ENCODE data around the gene PEPD.

PEPD gene

DNA sequence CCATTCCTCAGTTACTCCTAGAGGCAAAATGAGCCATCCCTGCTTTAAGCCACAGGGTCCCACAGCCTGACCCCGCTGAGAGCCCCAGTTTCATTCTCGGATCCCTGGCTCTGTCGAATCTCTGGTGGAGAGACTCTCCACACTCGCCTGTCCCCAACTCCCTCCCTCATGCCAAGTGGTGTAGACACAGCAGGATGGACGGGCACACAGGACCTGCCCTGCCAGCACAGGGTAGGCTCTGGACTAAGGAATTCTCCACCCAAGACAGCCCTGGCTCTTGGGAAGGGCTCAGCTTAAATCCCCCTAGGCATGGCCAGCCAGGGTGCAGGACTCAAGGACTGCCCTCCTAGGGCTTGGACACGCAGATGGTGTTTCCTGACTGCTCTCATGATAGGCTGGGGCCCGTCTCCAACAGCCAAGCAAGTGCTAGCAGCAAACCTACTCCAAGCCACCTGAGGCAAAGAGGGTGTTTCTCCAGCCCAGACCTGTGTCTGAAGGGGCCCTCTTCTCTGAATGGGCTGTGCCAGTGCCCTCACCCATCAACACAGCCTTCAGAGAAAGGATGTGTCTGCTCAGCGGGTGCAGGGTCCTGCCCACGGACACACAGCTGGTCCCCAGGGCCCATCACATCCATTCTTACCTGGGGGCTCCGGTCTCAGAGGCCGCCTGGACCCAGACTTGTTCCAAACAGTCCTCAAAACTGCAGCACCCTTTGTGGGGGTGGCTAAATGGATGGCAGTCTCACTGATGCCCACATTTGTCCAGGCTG, 65.3 kb downstream of the PEPD start:
- Histone ChIP-seq H3K4me1 (ENCODE audit: control insufficient read depth, insufficient read depth, low read depth, low read length) (peaks cover 3% of the 10 kb centered on the region), H3K79me1 (replicated peaks; ENCODE audit: low read length, poor library complexity, severe bottlenecking) (no peaks in the 10 kb centered on the region), H3K9ac (ENCODE audit: low read length) (no peak overlapping the region), H3K18ac (ENCODE audit: low read depth in 1 of 2, low read length in 2 of 2) (no peak overlapping the region), H2AFZ (ENCODE audit: low read depth, low read length) (no peak overlapping the region), H2BK120ac (ENCODE audit: low read depth, low read length) (no peak overlapping the region), H4K91ac (ENCODE audit: low read length) (no peak overlapping the region), H3K4me3 (ENCODE audit: insufficient read depth in 1 of 2, low read depth in 1 of 2, low read length in 2 of 2) (no peak overlapping the region), H2BK15ac (ENCODE audit: low read depth, poor library complexity, severe bottlenecking) (no peak overlapping the region), H2BK5ac (ENCODE audit: low read depth, low read length, poor library complexity, severe bottlenecking) (no peak overlapping the region), H3K23ac (ENCODE audit: low read length in 2 of 2) (no peak overlapping the region), H3K9me3 (ENCODE audit: control insufficient read depth, low read length) (no peaks in the 10 kb centered on the region), H4K8ac (ENCODE audit: low read length) (no peak overlapping the region), H3K36me3 (ENCODE audit: control insufficient read depth in 1 of 2, insufficient read depth in 2 of 2, low read depth in 1 of 2, low read length in 2 of 2) (peaks cover 15 to 26% of the 10 kb centered on the region in 2 experiments), H3K27me3 (ENCODE audit: control insufficient read depth in 1 of 2, insufficient read depth in 1 of 2, low read length in 2 of 2) (no peaks in the 10 kb centered on the region), H3K4me2 (ENCODE audit: low read length, poor library complexity, severe bottlenecking) (no peak overlapping the region), H2AK5ac (ENCODE audit: low read length, severe bottlenecking) (no peak overlapping the region), H3K4ac (ENCODE audit: low read depth in 1 of 2, low read length in 2 of 2) (no peak overlapping the region), H3K27ac (ENCODE audit: low read length, poor library complexity, severe bottlenecking) (no peak overlapping the region), H2BK12ac (ENCODE audit: low read length in 2 of 2) (no peak overlapping the region), H3K14ac (ENCODE audit: low read length in 2 of 2) (no peak overlapping the region)
- 91% methylated on average over 11 of the region's 11 CpGs for WGBS
- no peak for DNase-seq

DNA sequence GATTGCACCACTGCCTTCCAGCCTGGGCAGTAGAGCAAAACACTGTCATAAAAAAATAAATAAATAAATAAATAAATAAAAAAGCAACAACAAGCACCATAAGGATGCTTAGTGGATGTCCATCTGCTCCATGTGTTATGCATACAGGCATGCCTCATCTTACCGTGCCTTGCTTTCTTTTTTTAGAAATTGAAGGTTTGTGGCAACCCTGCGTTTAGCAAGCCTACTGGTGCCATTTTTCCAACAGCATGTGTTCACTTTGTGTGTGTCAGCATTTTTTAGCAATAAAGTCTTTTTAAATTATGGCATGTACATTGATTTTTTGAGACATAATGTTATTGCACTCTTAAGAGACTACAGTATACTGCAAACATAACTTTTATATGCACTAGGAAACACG, 68.3 kb downstream of the PEPD start:
- H3K4me1 ChIP-seq (ENCODE audit: control insufficient read depth, insufficient read depth, low read depth, low read length), result peaks cover 3% of the 10 kb centered on the region
- H3K9ac ChIP-seq (ENCODE audit: low read length), result no peak overlapping the region
- no peak overlapping the region for H3K23ac ChIP-seq (ENCODE audit: low read length in 2 of 2)
- H3K4ac ChIP-seq (ENCODE audit: low read depth in 1 of 2, low read length in 2 of 2), result no peak overlapping the region
- H2BK12ac ChIP-seq (ENCODE audit: low read length in 2 of 2), result no peak overlapping the region
- no peaks in the 10 kb centered on the region for H3K27me3 ChIP-seq (ENCODE audit: control insufficient read depth in 1 of 2, insufficient read depth in 1 of 2, low read length in 2 of 2)
- no peaks in the 10 kb centered on the region for H3K9me3 ChIP-seq (ENCODE audit: control insufficient read depth, low read length)
- H2BK5ac ChIP-seq (ENCODE audit: low read depth, low read length, poor library complexity, severe bottlenecking), result no peak overlapping the region
- H2AK5ac ChIP-seq (ENCODE audit: low read length, severe bottlenecking), result no peak overlapping the region
- H2AFZ ChIP-seq (ENCODE audit: low read depth, low read length), result no peak overlapping the region
- no peak overlapping the region for H4K8ac ChIP-seq (ENCODE audit: low read length)
- no peak overlapping the region for H4K91ac ChIP-seq (ENCODE audit: low read length)
- no peaks in the 10 kb centered on the region for H3K79me1 ChIP-seq (replicated peaks; ENCODE audit: low read length, poor library complexity, severe bottlenecking)
- no peak for DNase-seq
- H3K36me3 ChIP-seq (ENCODE audit: control insufficient read depth in 1 of 2, insufficient read depth in 2 of 2, low read depth in 1 of 2, low read length in 2 of 2), result peaks cover 15 to 26% of the 10 kb centered on the region in 2 experiments
- no peak overlapping the region for H2BK120ac ChIP-seq (ENCODE audit: low read depth, low read length)
- H3K18ac ChIP-seq (ENCODE audit: low read depth in 1 of 2, low read length in 2 of 2), result no peak overlapping the region
- H2BK15ac ChIP-seq (ENCODE audit: low read depth, poor library complexity, severe bottlenecking), result no peak overlapping the region
- H3K4me3 ChIP-seq (ENCODE audit: insufficient read depth in 1 of 2, low read depth in 1 of 2, low read length in 2 of 2), result no peak overlapping the region
- no peak overlapping the region for H3K4me2 ChIP-seq (ENCODE audit: low read length, poor library complexity, severe bottlenecking)
- no peak overlapping the region for H3K14ac ChIP-seq (ENCODE audit: low read length in 2 of 2)
- WGBS, result 98% methylated on average over 3 of the region's 3 CpGs
- no peak overlapping the region for H3K27ac ChIP-seq (ENCODE audit: low read length, poor library complexity, severe bottlenecking)

DNA sequence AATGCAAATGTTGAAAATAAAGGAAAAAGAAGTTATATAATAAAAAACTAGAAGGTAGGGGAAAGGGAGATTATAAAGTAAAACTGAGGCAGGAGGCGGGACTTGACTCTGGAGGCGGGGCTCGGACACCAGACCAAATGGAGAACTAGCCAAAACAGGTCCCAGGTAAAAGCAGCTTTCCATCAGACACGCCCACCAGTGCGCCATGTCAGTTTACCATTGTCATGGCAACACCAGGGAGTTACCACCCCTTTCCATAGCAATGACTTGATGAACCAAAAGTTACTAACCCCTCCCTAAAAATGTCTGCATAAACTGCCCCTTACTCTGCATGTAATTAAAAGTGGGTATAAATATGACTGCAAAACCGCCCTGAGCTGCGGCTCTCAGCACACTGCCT, 70.9 kb downstream of the PEPD start:
- no peak overlapping the region for H3K4ac ChIP-seq (ENCODE audit: low read depth in 1 of 2, low read length in 2 of 2)
- H3K23ac ChIP-seq (ENCODE audit: low read length in 2 of 2), result no peak overlapping the region
- H2BK120ac ChIP-seq (ENCODE audit: low read depth, low read length), result no peak overlapping the region
- no peaks in the 10 kb centered on the region for H3K4me1 ChIP-seq (ENCODE audit: control insufficient read depth, insufficient read depth, low read depth, low read length)
- H3K9me3 ChIP-seq (ENCODE audit: control insufficient read depth, low read length), result no peaks in the 10 kb centered on the region
- no peak overlapping the region for H2BK15ac ChIP-seq (ENCODE audit: low read depth, poor library complexity, severe bottlenecking)
- H4K91ac ChIP-seq (ENCODE audit: low read length), result no peak overlapping the region
- no peak overlapping the region for H3K18ac ChIP-seq (ENCODE audit: low read depth in 1 of 2, low read length in 2 of 2)
- DNase-seq, result no peak
- H3K36me3 ChIP-seq (ENCODE audit: control insufficient read depth in 1 of 2, insufficient read depth in 2 of 2, low read depth in 1 of 2, low read length in 2 of 2), result peaks cover 10 to 32% of the 10 kb centered on the region in 2 experiments
- H3K27ac ChIP-seq (ENCODE audit: low read length, poor library complexity, severe bottlenecking), result no peak overlapping the region
- WGBS, result 81% methylated on average over 7 of the region's 7 CpGs
- no peak overlapping the region for H2BK12ac ChIP-seq (ENCODE audit: low read length in 2 of 2)
- H3K14ac ChIP-seq (ENCODE audit: low read length in 2 of 2), result no peak overlapping the region
- H3K4me3 ChIP-seq (ENCODE audit: insufficient read depth in 1 of 2, low read depth in 1 of 2, low read length in 2 of 2), result no peak overlapping the region
- H4K8ac ChIP-seq (ENCODE audit: low read length), result no peak overlapping the region
- H3K9ac ChIP-seq (ENCODE audit: low read length), result no peak overlapping the region
- no peaks in the 10 kb centered on the region for H3K27me3 ChIP-seq (ENCODE audit: control insufficient read depth in 1 of 2, insufficient read depth in 1 of 2, low read length in 2 of 2)
- H3K4me2 ChIP-seq (ENCODE audit: low read length, poor library complexity, severe bottlenecking), result no peak overlapping the region
- no peak overlapping the region for H2BK5ac ChIP-seq (ENCODE audit: low read depth, low read length, poor library complexity, severe bottlenecking)
- H2AFZ ChIP-seq (ENCODE audit: low read depth, low read length), result no peak overlapping the region
- H3K79me1 ChIP-seq (replicated peaks; ENCODE audit: low read length, poor library complexity, severe bottlenecking), result no peaks in the 10 kb centered on the region
- no peak overlapping the region for H2AK5ac ChIP-seq (ENCODE audit: low read length, severe bottlenecking)

DNA sequence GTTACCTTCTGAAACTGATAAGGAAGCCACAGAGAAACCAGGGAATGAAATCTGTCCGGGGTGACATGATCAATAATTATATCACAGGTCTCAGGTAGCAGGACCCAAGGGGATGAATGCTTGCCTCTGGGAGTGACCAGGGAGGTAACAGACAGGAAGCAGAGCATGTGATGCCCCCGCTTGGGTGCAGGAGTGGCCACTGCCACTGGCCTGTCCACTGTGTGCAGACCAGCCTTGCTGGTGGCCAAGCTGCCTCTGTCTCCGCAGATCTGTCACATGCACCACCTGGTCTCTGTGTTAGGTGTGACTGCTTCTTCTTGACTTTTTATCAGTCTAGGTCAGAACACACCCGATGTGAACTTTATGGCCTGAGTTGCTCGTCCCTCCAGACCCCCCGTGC, 71.8 kb downstream of the PEPD start:
- Histone ChIP-seq H2AFZ (ENCODE audit: low read depth, low read length) (no peak overlapping the region), H2BK15ac (ENCODE audit: low read depth, poor library complexity, severe bottlenecking) (no peak overlapping the region), H3K4me3 (ENCODE audit: insufficient read depth in 1 of 2, low read depth in 1 of 2, low read length in 2 of 2) (no peak overlapping the region), H3K4me1 (ENCODE audit: control insufficient read depth, insufficient read depth, low read depth, low read length) (no peaks in the 10 kb centered on the region), H4K8ac (ENCODE audit: low read length) (no peak overlapping the region), H2BK12ac (ENCODE audit: low read length in 2 of 2) (no peak overlapping the region), H2BK120ac (ENCODE audit: low read depth, low read length) (no peak overlapping the region), H2BK5ac (ENCODE audit: low read depth, low read length, poor library complexity, severe bottlenecking) (no peak overlapping the region), H3K4me2 (ENCODE audit: low read length, poor library complexity, severe bottlenecking) (no peak overlapping the region), H3K23ac (ENCODE audit: low read length in 2 of 2) (no peak overlapping the region), H3K9ac (ENCODE audit: low read length) (no peak overlapping the region), H3K27ac (ENCODE audit: low read length, poor library complexity, severe bottlenecking) (no peak overlapping the region), H3K18ac (ENCODE audit: low read depth in 1 of 2, low read length in 2 of 2) (no peak overlapping the region), H3K36me3 (ENCODE audit: control insufficient read depth in 1 of 2, insufficient read depth in 2 of 2, low read depth in 1 of 2, low read length in 2 of 2) (peaks cover 10 to 35% of the 10 kb centered on the region in 2 experiments), H3K27me3 (ENCODE audit: control insufficient read depth in 1 of 2, insufficient read depth in 1 of 2, low read length in 2 of 2) (no peaks in the 10 kb centered on the region), H3K4ac (ENCODE audit: low read depth in 1 of 2, low read length in 2 of 2) (no peak overlapping the region), H3K79me1 (replicated peaks; ENCODE audit: low read length, poor library complexity, severe bottlenecking) (no peaks in the 10 kb centered on the region), H3K9me3 (ENCODE audit: control insufficient read depth, low read length) (no peaks in the 10 kb centered on the region), H2AK5ac (ENCODE audit: low read length, severe bottlenecking) (no peak overlapping the region), H3K14ac (ENCODE audit: low read length in 2 of 2) (no peak overlapping the region), H4K91ac (ENCODE audit: low read length) (no peak overlapping the region)
- 97% methylated on average over 6 of the region's 6 CpGs for WGBS
- no peak for DNase-seq

Measured in mesenchymal stem cell (in vitro differentiated cells and primary cell).